GM23338 (cell line): ENCODE measurements around the gene ZBTB5.

Experiments
- CREB1 ChIP-seq: fragments of 250-450 bp; sonication (Bioruptor Pico); IDR thresholded peaks from 2 replicates; pipeline ENCODE4 v1.5.0; 2020; ENCODE audit warnings: low read depth, mild to moderate bottlenecking, moderate library complexity
- CTCF ChIP-seq, 2 experiments: fragments of 200-600 bp in 1 of 2; sonication (generic) in 1 of 2; conservative IDR thresholded peaks; 2 replicates each; pipeline versions ENCODE4 v1.5.1 to v1.6.1; 2016 to 2017; ENCODE audit warnings: antibody characterized with exemption in 2 of 2, low read depth in 2 of 2, mild to moderate bottlenecking in 2 of 2, moderate library complexity in 1 of 2
- ETS1 ChIP-seq: IDR thresholded peaks from 2 replicates; pipeline ENCODE4 v1.6.1; 2016; ENCODE audit warnings: antibody characterized with exemption
- EZH2 ChIP-seq: fragments of 200-600 bp; sonication (generic); IDR thresholded peaks from one replicate; pipeline ENCODE4 v1.8.0; 2017; ENCODE audit warnings: antibody characterized with exemption, mild to moderate bottlenecking, low read depth; ENCODE audit not compliant: unreplicated experiment
- EZH2phosphoT487 ChIP-seq: fragments of 200-600 bp; sonication (generic); IDR thresholded peaks from one replicate; pipeline ENCODE4 v1.8.1; 2018; ENCODE audit warnings: antibody characterized with exemption; ENCODE audit not compliant: unreplicated experiment
- JUNB ChIP-seq: IDR thresholded peaks from one replicate; pipeline ENCODE4 v1.6.1; 2016; ENCODE audit warnings: antibody characterized with exemption; ENCODE audit not compliant: unreplicated experiment
- POLR2AphosphoS5 ChIP-seq: IDR thresholded peaks from 2 replicates; pipeline ENCODE4 v1.6.1; 2016; ENCODE audit warnings: antibody characterized with exemption, low read depth
- REST ChIP-seq: IDR thresholded peaks from one replicate; pipeline ENCODE4 v1.6.1; 2018; ENCODE audit warnings: antibody characterized with exemption; ENCODE audit not compliant: unreplicated experiment
- STAT1 ChIP-seq: IDR thresholded peaks from one replicate; pipeline ENCODE4 v1.6.1; 2016; ENCODE audit warnings: antibody characterized with exemption; ENCODE audit not compliant: unreplicated experiment
- ZNF114 ChIP-seq: fragments of 250-450 bp; sonication (Bioruptor Pico); IDR thresholded peaks from 2 replicates; pipeline ENCODE4 v1.5.0; 2020; ENCODE audit warnings: mild to moderate bottlenecking, moderate library complexity
- ZNF331 ChIP-seq: fragments of 250-450 bp; sonication (Bioruptor Pico); IDR thresholded peaks from 2 replicates; pipeline ENCODE4 v1.5.0; 2020; ENCODE audit warnings: low read depth, mild to moderate bottlenecking, moderate library complexity

GRCh38 chr9:37443566-37443965, 21.7 kb downstream of the ZBTB5 start:
- TF ChIP-seq POLR2AphosphoS5: no peak
- no peak for TF ChIP-seq CTCF (conservative IDR thresholded peaks at IDR 0.05; ENCODE audit: low read depth in 2 of 2)
- no peak for TF ChIP-seq ETS1
- TF ChIP-seq ZNF114 (CRISPR knock-in tag): no peak
- TF ChIP-seq EZH2: no peak
- TF ChIP-seq JUNB: no peak
- no peak for TF ChIP-seq REST
- TF ChIP-seq EZH2phosphoT487: no peak
- TF ChIP-seq ZNF331 (CRISPR knock-in tag): no peak
- TF ChIP-seq CREB1 (CRISPR knock-in tag): no peak
- no peak for TF ChIP-seq STAT1
